OCI-LY7 (cell line): ENCODE results near the gene NAA80. TPM values are rescaled to one million over a fixed set of nuclear protein-coding genes. Genes with fewer than 3 reads are reported as not detected.

Source experiments
- BruUV-seq: library from RNA; stranded (reverse); fragments of 400-500 nt; replicated peaks from 2 replicates; lab custom pipeline; 2021; lab: Mats Ljungman, UMichigan
- CTCF ChIA-PET: fragments of 300-600 bp; sonication (Branson Sonifier 250); formaldehyde crosslinking; loops from one replicate; lab custom pipeline; 2022; ENCODE audit warnings: antibody characterized with exemption; ENCODE audit not compliant: unreplicated experiment; lab: Charles Lee
- POLR2A ChIA-PET: fragments of 300-600 bp; sonication (Branson Sonifier 250); formaldehyde crosslinking; loops from one replicate; lab custom pipeline; 2022; ENCODE audit warnings: antibody characterized with exemption; lab: Charles Lee
- DNase-seq: peaks from one replicate; pipeline ENCODE4 v3.0.0-alpha.2; 2015; ENCODE audit warnings: low spot score
- H2AFZ ChIP-seq: fragments of 200-600 bp; sonication (generic), shearing (Covaris generic); 2 replicates; pipeline ENCODE4 v1.6.1; 2014; ENCODE audit warnings: mild to moderate bottlenecking, antibody characterized with exemption, low read length, moderate library complexity
- H3K27ac ChIP-seq: fragments of 200-600 bp; sonication (generic); 2 replicates; pipeline ENCODE4 v1.5.1; 2014; ENCODE audit warnings: mixed run types, low read depth, mild to moderate bottlenecking, moderate library complexity, low read length, inconsistent platforms; ENCODE audit not compliant: poor library complexity, severe bottlenecking
- H3K36me3 ChIP-seq: fragments of 200-600 bp; sonication (generic); 2 replicates; pipeline ENCODE4 v1.6.1; 2014; ENCODE audit warnings: mild to moderate bottlenecking, antibody characterized with exemption, low read length, moderate library complexity, mixed read lengths; ENCODE audit not compliant: insufficient read depth
- H3K4me1 ChIP-seq: fragments of 200-600 bp; sonication (generic); 2 replicates; pipeline ENCODE4 v1.5.1; 2014; ENCODE audit warnings: mild to moderate bottlenecking, low read length; ENCODE audit not compliant: insufficient read depth, poor library complexity, severe bottlenecking
- H3K4me2 ChIP-seq: fragments of 200-600 bp; sonication (generic); 2 replicates; pipeline ENCODE4 v1.6.1; 2014; ENCODE audit warnings: mild to moderate bottlenecking, low read length
- H3K4me3 ChIP-seq: fragments of 200-600 bp; sonication (generic); 2 replicates; pipeline ENCODE4 v1.5.1; 2014; ENCODE audit warnings: mild to moderate bottlenecking, low read depth, low read length; ENCODE audit not compliant: poor library complexity, severe bottlenecking
- H3K79me2 ChIP-seq: fragments of 200-600 bp; sonication (generic); 2 replicates; pipeline ENCODE4 v1.6.1; 2016; ENCODE audit warnings: low read depth, mild to moderate bottlenecking, low read length, moderate library complexity, mixed read lengths; ENCODE audit not compliant: insufficient read depth
- H3K9me2 ChIP-seq: fragments of 200-600 bp; sonication (generic); 2 replicates; pipeline ENCODE4 v1.6.1; 2016; ENCODE audit warnings: mild to moderate bottlenecking, low read length, mixed read lengths; ENCODE audit not compliant: insufficient read depth
- H3K9me3 ChIP-seq: fragments of 200-600 bp; sonication (generic); 2 replicates; pipeline ENCODE4 v1.6.1; 2014; ENCODE audit warnings: mild to moderate bottlenecking, mixed run types, low read length, mixed read lengths
- H4K20me1 ChIP-seq: fragments of 200-600 bp; sonication (generic); 2 replicates; pipeline ENCODE4 v1.6.1; 2014; ENCODE audit warnings: mild to moderate bottlenecking, antibody characterized with exemption, low read length, moderate library complexity, mixed read lengths; ENCODE audit not compliant: insufficient read depth
- CTCF ChIP-seq: fragments of 200-600 bp; sonication (generic); conservative IDR thresholded peaks from 2 replicates; pipeline ENCODE4 v1.5.1; 2014; ENCODE audit warnings: mild to moderate bottlenecking, antibody characterized with exemption, low read length, moderate library complexity, mixed read lengths
- EZH2phosphoT487 ChIP-seq: fragments of 200-600 bp; sonication (generic); IDR thresholded peaks from 2 replicates; pipeline ENCODE4 v1.6.1; 2018; ENCODE audit warnings: low read depth, borderline replicate concordance, mild to moderate bottlenecking, mixed run types, antibody characterized with exemption, low read length, moderate library complexity, mixed read lengths
- intact Hi-C: fragments of 100-400 bp; cut with micrococcal nuclease; formaldehyde crosslinking; loops from one replicate; pipeline ENCODE4 v1.10.0; 2022; ENCODE audit not compliant: unreplicated experiment
- total RNA-seq, 2 experiments: library from RNA; depleted of rRNA in 1 of 2; stranded (reverse); fragments of >200 nt in 1 of 2; shearing (Covaris generic) in 1 of 2; gene quantifications; 2 replicates each; pipeline ENCODE4 v1.2.3, GENCODE V29; 2014 to 2022

NAA80 gene
- total RNA-seq, 2 experiments from 2014 or later: 18.7 to 21.7 TPM

- no peak overlapping the region for H3K27ac ChIP-seq
- H3K4me3 ChIP-seq: no peak overlapping the region
- H4K20me1 ChIP-seq: no peaks in the 10 kb centered on the region
- intact Hi-C loops: no loop called here
- H3K4me2 ChIP-seq: no peak overlapping the region
- TF ChIP-seq CTCF: no peak
- no peak for TF ChIP-seq EZH2phosphoT487
- CTCF ChIA-PET: no interaction called here
- H3K79me2 ChIP-seq: no peaks in the 10 kb centered on the region
- no peaks in the 10 kb centered on the region for H3K9me2 ChIP-seq
- DNase-seq: no peak
- no peaks in the 10 kb centered on the region for H3K9me3 ChIP-seq
- POLR2A ChIA-PET: interaction anchor here (0.9 to 1.2 kb wide), 2 partner anchors 13 to 17 kb away, joined by 3 to 5 read pairs; no protein-coding TSS in a partner anchor
- H3K36me3 ChIP-seq: no peaks in the 10 kb centered on the region
- no peak overlapping the region for H2AFZ ChIP-seq
- peaks cover 1% of the 10 kb centered on the region for H3K4me1 ChIP-seq
- BruUV-seq: no TSS peak
Observed at GRCh38 chr3:50278123-50278879, 20.9 kb downstream of the NAA80 start.

- H3K27ac ChIP-seq: no peak overlapping the region
- H4K20me1 ChIP-seq: no peaks in the 10 kb centered on the region
- TF ChIP-seq EZH2phosphoT487 (no peak), CTCF (no peak)
- H2AFZ ChIP-seq: no peak overlapping the region
- no peaks in the 10 kb centered on the region for H3K36me3 ChIP-seq
- no peaks in the 10 kb centered on the region for H3K9me2 ChIP-seq
- H3K9me3 ChIP-seq: no peaks in the 10 kb centered on the region
- peaks cover 5% of the 10 kb centered on the region for H3K4me1 ChIP-seq
- H3K79me2 ChIP-seq: no peaks in the 10 kb centered on the region
- no peak overlapping the region for H3K4me3 ChIP-seq
- intact Hi-C loops: no loop called here
- no TSS peak for BruUV-seq
- POLR2A ChIA-PET: no interaction called here
- no peak overlapping the region for H3K4me2 ChIP-seq
- CTCF ChIA-PET: no interaction called here
- no peak for DNase-seq
Observed at GRCh38 chr3:50276762-50277101, 22.5 kb downstream of the NAA80 start.
